ENCODE data around the gene DISP3.
"Not testable (repeated sequence)": the region's sequence is repeated elsewhere in the genome, so short reads cannot be mapped to it uniquely, and the experiment has no call there.

Gene DISP3

GRCh38 chr1:11580049-11580448, 101.1 kb downstream of the DISP3 start:
- not testable (repeated sequence) for DNase-seq

- no peak for DNase-seq
These were observed 102.6 kb downstream of the DISP3 start for GRCh38 chr1:11581445-11581991.

- no peak for DNase-seq
These were observed 106.4 kb downstream of the DISP3 start for GRCh38 chr1:11585389-11585788.
